Sigmoid colon (tissue), 7 donors: ENCODE measurements around the gene UQCRH. TPM values are rescaled to one million over a fixed set of nuclear protein-coding genes. Genes with fewer than 3 reads are reported as not detected.

Experiments used
- DNase-seq: peaks from one replicate; pipeline ENCODE4 v3.0.0-alpha.2; 2019
- H3K27ac ChIP-seq, 4 donors: fragments of 200-600 bp; sonication (generic); one replicate each; pipeline ENCODE4 v1.5.1; 2016 to 2019; ENCODE audit warnings: mild to moderate bottlenecking in 1 of 4
- H3K27me3 ChIP-seq, 3 donors: fragments of 200-600 bp; sonication (generic); one replicate each; pipeline ENCODE4 v1.5.1; 2019; ENCODE audit warnings: mild to moderate bottlenecking in 1 of 3
- H3K36me3 ChIP-seq, 4 donors: fragments of 200-600 bp; sonication (generic); one replicate each; pipeline ENCODE4 v1.5.1; 2016 to 2019
- H3K4me1 ChIP-seq, 4 donors: fragments of 200-600 bp; sonication (generic); one replicate each; pipeline ENCODE4 v1.5.1; 2017 to 2019
- H3K4me3 ChIP-seq, 4 donors: fragments of 200-600 bp; sonication (generic); one replicate each; pipeline ENCODE4 v1.5.1; 2017 to 2019; ENCODE audit warnings: mild to moderate bottlenecking in 2 of 4, moderate library complexity in 1 of 4
- H3K9me3 ChIP-seq, 4 donors: fragments of 200-600 bp in 3 of 4; sonication (generic) in 3 of 4; one replicate each; pipeline versions ENCODE4 v1.5.1 to v1.6.1; 2013 to 2019
- EP300 ChIP-seq, 4 donors: sonication (generic); formaldehyde crosslinking; IDR thresholded peaks; one replicate each; pipeline ENCODE4 v1.6.1; 2017; ENCODE audit warnings: antibody characterized with exemption in 4 of 4
- POLR2A ChIP-seq, 2 donors: fragments of 450-650 bp; IDR thresholded peaks; one replicate each; pipeline ENCODE4 v1.6.1; 2016; ENCODE audit warnings: antibody characterized with exemption in 2 of 2, mild to moderate bottlenecking in 2 of 2, moderate library complexity in 2 of 2
- POLR2AphosphoS5 ChIP-seq, 4 donors: sonication (generic); formaldehyde crosslinking; IDR thresholded peaks; one replicate each; pipeline ENCODE4 v1.6.1; 2017; ENCODE audit warnings: antibody characterized with exemption in 4 of 4
- WGBS, 2 donors: extraction: QIAGEN DNeasy Blood & Tissue Kit; methylation state at CpG; one replicate each; pipeline ENCODE4 v1.1.7; 2013; 5-methylcytosine and 5-hydroxymethylcytosine counted together
- intact Hi-C: fragments of 100-400 bp; cut with DNase I; formaldehyde crosslinking; loops from one replicate; pipeline ENCODE4 v1.15.1; 2023
- polyA plus RNA-seq, 3 donors: library from polyadenylated mRNA; stranded (reverse); fragments of 200-250 nt; gene quantifications; one replicate each; pipeline ENCODE4 v1.2.3, GENCODE V29; 2013
- total RNA-seq, 4 donors: library from RNA; depleted of rRNA; stranded (reverse); fragments of >200 nt; gene quantifications; one replicate each; pipeline ENCODE4 v1.1.0, GENCODE V29; 2016
- TF ChIP-seq, protein P1 (sequence below), 4 experiments: fragments of 450-650 bp in 3 of 4; fragments of 200-600 bp in 1 of 4; IDR thresholded peaks; one replicate each; pipeline ENCODE4 v1.5.1; 2016 to 2019; ENCODE audit warnings: antibody characterized with exemption in 4 of 4, mild to moderate bottlenecking in 3 of 4, moderate library complexity in 2 of 4
- donor health status: healthy with polysubstance abuse.
- donor health status: Bipolar disorder and iron deficiency.
- donor health status: healthy.

Gene UQCRH
- total and polyA plus RNA-seq, 7 donors: 414 to 1,339 (median 610) TPM

DNA sequence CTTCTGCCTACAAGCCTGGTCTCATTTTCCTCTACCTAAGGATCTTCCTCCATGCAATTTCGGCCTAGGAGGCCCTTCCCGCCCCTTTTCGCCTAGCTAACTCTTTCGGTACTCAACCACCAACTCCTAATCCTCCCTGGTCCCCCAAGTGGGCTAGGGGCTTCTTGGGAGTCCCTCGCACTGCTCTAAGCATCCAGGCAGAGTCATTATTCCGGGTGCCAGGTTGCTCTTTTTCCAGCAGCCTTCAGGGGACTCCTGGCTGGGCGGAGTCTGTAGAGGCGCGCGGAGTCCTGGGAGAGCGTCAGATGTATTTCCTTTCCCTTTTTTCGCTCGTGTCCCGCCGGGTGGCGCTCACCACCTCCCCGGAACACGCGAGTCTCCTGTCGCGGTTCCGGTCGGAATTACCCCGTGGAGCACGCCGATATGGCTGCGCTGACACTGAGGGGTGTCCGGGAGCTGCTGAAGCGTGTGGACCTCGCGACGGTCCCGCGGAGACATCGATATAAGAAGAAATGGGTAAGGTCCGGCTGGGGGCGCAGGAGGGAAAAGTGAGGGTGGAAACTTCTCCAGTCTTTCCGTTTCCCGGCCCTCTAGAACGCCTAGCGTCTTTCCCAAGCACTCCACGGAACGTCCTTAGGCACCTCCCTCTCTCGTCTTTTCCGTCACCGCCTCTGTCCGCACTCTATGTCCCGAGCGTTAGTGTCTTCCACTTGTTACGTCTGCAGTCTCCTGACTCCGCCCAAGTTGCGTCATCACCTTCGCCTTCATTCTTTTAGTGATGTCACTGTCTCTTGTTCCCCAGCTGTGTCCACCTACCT lies 37.1 kb downstream of the UQCRH start, which contains the start of gene NSUN4:
TSS of gene NSUN4 (plus strand) at position 404 of the 818 bp plus-strand sequence. CDS start at position 424, 20 bp downstream.
- DNase-seq: peak; percentile 98
- 0% methylated on average over 53 of the region's 53 CpGs for WGBS, 2 donors
- H3K9me3 ChIP-seq: no peaks in the 10 kb centered on the region
- peaks cover 0 to 16% (median 8%) of the 10 kb centered on the region in 4 donors for H3K36me3 ChIP-seq
- intact Hi-C loops: loop anchor here (1.0 kb wide), 1 partner anchor 37 kb away; the partner anchor contains the start of genes LRRC41 and UQCRH
- peak within 1 kb of the TSS; percentile 60 to 80 (median 70) for H3K4me3 ChIP-seq
- H3K27me3 ChIP-seq: no peaks in the 10 kb centered on the region
- TF ChIP-seq POLR2AphosphoS5 (IDR thresholded peaks at IDR 0.05): peak; percentile 78 to 93 (median 88)
- peak; percentile 69 to 82 for TF ChIP-seq POLR2A (IDR thresholded peaks at IDR 0.05)
- peak; percentile 95 to 99 (median 98) for TF ChIP-seq EP300 (IDR thresholded peaks at IDR 0.05)
- TF ChIP-seq, protein P1, sequence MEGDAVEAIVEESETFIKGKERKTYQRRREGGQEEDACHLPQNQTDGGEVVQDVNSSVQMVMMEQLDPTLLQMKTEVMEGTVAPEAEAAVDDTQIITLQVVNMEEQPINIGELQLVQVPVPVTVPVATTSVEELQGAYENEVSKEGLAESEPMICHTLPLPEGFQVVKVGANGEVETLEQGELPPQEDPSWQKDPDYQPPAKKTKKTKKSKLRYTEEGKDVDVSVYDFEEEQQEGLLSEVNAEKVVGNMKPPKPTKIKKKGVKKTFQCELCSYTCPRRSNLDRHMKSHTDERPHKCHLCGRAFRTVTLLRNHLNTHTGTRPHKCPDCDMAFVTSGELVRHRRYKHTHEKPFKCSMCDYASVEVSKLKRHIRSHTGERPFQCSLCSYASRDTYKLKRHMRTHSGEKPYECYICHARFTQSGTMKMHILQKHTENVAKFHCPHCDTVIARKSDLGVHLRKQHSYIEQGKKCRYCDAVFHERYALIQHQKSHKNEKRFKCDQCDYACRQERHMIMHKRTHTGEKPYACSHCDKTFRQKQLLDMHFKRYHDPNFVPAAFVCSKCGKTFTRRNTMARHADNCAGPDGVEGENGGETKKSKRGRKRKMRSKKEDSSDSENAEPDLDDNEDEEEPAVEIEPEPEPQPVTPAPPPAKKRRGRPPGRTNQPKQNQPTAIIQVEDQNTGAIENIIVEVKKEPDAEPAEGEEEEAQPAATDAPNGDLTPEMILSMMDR (IDR thresholded peaks at IDR 0.05): peak; percentile 47 to 62 (median 58)
- peak within 1 kb of the TSS; percentile 93 to 99 (median 96) for H3K27ac ChIP-seq
- H3K4me1 ChIP-seq: peaks cover 0 to 19% (median 12%) of the 10 kb centered on the region in 4 donors

DNA sequence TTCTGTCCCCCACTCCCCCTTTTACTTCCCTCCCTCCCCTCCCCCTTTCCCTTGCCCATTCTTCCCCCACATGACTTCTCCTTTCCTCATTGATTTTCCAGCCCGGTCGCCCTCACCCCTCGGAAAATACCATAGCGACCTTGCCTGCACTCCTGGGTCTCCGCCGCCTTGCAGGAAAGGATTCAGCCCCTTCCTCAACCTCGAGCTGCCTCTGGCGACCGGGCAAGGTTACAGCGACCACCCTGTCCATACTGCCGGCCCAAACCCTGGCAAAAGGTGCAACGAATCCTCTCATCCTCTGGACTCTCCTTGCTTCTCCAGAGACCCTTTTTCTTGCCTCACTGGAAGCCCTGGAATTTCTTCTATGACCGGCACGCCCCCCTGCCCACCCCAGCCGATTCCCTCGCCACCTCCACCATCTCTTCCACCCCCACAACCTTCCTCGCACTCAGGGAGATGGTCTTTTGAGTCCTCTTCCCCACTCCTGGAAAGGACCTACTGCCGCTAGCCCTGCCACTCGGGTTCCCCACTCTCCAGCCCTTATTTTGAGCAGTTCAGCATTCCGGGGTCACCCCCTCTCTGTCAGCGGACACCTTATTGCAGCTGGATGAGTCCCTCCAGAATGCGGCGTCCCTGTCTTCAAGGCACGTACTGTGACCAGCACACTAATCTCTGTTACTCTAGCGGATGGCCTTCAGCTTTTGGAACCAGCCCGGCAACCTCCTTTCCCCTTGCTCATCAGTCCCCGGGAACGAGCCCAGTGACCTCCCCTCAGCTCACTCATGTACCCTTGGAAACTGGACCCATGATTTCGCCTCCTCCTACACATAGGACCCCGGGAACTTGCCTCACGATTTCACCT lies 38.0 kb downstream of the UQCRH start:
- TF ChIP-seq POLR2AphosphoS5 (IDR thresholded peaks at IDR 0.05) (no peak), EP300 (IDR thresholded peaks at IDR 0.05) (no peak), POLR2A (IDR thresholded peaks at IDR 0.05) (no peak)
- TF ChIP-seq, protein P1 (IDR thresholded peaks at IDR 0.05): no peak
- H3K27me3 ChIP-seq: no peaks in the 10 kb centered on the region
- intact Hi-C loops: no loop called here
- 60 to 63% methylated on average over 31 of the region's 31 CpGs for WGBS, 2 donors
- H3K36me3 ChIP-seq: peaks cover 0 to 25% (median 12%) of the 10 kb centered on the region in 4 donors
- peak overlapping the region; percentile 93 to 99 (median 96) for H3K27ac ChIP-seq
- no peaks in the 10 kb centered on the region for H3K9me3 ChIP-seq
- peaks cover 0 to 19% (median 12%) of the 10 kb centered on the region in 4 donors for H3K4me1 ChIP-seq
- H3K4me3 ChIP-seq: peak overlapping the region; percentile 60 to 80 (median 70)
- peak; percentile 70 for DNase-seq

DNA sequence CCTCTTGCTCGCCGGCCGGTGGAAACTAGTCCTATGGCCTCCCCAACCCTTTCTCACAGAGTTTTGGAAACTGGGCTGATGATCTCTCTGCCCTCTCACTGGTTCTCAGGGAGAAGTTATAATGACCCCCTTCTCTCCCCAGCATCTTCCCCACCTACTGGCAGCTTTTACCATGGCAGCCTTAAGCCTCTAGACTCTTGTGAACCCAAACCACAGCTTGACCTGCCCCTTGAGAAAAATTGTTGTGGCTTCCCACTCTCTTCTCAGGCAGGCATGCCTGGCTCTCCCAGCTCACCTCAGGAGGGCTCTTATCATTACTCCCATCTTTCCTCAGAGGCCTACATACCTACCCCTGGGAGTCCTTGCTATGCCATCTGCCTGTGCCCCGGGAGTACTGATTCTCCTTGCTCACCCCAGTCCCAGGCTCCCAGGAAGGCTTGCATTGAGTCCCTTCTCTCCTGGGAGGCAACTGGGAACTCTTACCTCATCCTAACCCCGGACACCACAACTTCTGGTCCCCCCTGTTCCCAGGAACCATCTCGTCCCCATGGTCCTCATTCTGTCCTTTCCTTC lies 38.7 kb downstream of the UQCRH start:
- TF ChIP-seq EP300 (IDR thresholded peaks at IDR 0.05) (no peak), POLR2A (IDR thresholded peaks at IDR 0.05) (no peak), POLR2AphosphoS5 (IDR thresholded peaks at IDR 0.05) (no peak)
- TF ChIP-seq, protein P1 (IDR thresholded peaks at IDR 0.05): no peak
- H3K9me3 ChIP-seq: no peaks in the 10 kb centered on the region
- 93 to 97% methylated on average over 6 of the region's 6 CpGs for WGBS, 2 donors
- peaks cover 0 to 19% (median 12%) of the 10 kb centered on the region in 4 donors for H3K4me1 ChIP-seq
- H3K27ac ChIP-seq: peak overlapping the region; percentile 93 to 99 (median 96)
- H3K27me3 ChIP-seq: no peaks in the 10 kb centered on the region
- H3K36me3 ChIP-seq: peaks cover 5 to 32% (median 16%) of the 10 kb centered on the region in 4 donors
- intact Hi-C loops: no loop called here
- no peak overlapping the region for H3K4me3 ChIP-seq
- DNase-seq: no peak

DNA sequence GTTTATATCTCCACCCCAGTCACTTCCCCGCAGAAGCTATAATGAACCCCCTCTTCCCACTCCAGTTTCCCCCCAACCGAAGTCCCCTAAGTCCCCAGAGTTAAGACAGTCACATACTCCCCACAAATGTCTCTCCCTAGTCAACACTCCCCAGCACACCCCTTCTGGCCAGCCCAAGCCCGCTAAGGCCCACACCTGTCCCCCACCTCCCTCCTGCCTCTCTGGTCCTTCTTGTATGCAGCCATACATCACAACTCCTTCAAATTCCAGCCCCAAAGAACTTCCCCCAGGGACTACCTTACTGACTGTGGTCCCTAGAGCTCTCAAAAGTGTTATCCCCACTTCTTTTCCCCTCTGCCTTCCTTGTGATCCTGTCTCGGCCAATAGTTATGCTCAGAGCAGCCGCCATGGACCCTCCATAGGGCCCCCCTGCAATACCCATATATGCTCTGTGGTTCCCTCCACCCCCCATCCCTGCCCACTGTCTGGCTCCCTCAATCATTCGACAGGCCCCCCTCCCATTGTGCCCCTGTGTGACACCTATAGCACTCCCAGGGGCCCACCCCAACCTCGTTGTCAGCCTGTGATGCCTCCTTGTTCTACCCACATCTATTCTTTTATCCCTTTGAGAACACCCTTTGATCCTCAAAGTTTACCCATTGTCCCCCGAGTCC lies 39.3 kb downstream of the UQCRH start:
- TF ChIP-seq EP300 (IDR thresholded peaks at IDR 0.05) (no peak), POLR2A (IDR thresholded peaks at IDR 0.05) (no peak), POLR2AphosphoS5 (IDR thresholded peaks at IDR 0.05) (no peak)
- TF ChIP-seq, protein P1 (IDR thresholded peaks at IDR 0.05): no peak
- H3K27ac ChIP-seq: peak overlapping the region in 3 of 4 donors; percentile 93 to 99 (median 93)
- WGBS, 2 donors: 80 to 81% methylated on average over 8 of the region's 8 CpGs
- no peaks in the 10 kb centered on the region for H3K9me3 ChIP-seq
- intact Hi-C loops: no loop called here
- peaks cover 5 to 38% (median 17%) of the 10 kb centered on the region in 4 donors for H3K36me3 ChIP-seq
- peak; percentile 59 for DNase-seq
- no peak overlapping the region for H3K4me3 ChIP-seq
- H3K4me1 ChIP-seq: peaks cover 0 to 19% (median 12%) of the 10 kb centered on the region in 4 donors
- no peaks in the 10 kb centered on the region for H3K27me3 ChIP-seq
